DMS 273 treated with DMSO at 0.1 percent for 48 hours (cell line): Measurements from ENCODE around the gene TP53BP2.
"Not testable (repeated sequence)": the region's sequence is repeated elsewhere in the genome, so short reads cannot be mapped to it uniquely, and the experiment has no call there.

Experiments
- DNase-seq: peaks from one replicate; lab custom pipeline; 2025; lab: John Stamatoyannopoulos, UW

TP53BP2 gene

GRCh38 chr1:223828162-223828848, 17.4 kb downstream of the TP53BP2 start:
- no peak for DNase-seq

DNA sequence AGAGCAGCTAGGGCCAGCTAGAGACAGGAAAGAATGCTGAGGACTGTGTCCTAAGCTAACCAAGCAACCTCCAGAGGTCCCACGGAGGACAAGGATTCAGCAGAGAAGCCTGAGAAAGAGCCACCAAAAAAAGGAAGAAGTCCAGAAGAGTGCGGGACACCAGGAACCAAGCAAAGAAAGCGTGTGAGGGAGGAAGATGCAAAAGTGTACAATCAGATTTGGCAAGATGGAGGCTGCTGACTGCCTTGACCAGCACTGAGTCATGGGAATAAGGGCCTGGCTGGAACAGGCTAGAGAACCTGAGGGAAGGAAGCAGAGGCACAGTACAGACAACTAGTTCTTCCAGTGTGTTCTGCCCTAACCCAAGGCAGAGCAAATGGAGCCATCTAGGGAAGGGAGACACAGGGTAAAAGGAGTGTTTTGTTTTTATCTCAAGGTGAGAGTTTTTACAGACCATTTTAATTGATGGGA, 18.5 kb downstream of the TP53BP2 start:
- no peak for DNase-seq

DNA sequence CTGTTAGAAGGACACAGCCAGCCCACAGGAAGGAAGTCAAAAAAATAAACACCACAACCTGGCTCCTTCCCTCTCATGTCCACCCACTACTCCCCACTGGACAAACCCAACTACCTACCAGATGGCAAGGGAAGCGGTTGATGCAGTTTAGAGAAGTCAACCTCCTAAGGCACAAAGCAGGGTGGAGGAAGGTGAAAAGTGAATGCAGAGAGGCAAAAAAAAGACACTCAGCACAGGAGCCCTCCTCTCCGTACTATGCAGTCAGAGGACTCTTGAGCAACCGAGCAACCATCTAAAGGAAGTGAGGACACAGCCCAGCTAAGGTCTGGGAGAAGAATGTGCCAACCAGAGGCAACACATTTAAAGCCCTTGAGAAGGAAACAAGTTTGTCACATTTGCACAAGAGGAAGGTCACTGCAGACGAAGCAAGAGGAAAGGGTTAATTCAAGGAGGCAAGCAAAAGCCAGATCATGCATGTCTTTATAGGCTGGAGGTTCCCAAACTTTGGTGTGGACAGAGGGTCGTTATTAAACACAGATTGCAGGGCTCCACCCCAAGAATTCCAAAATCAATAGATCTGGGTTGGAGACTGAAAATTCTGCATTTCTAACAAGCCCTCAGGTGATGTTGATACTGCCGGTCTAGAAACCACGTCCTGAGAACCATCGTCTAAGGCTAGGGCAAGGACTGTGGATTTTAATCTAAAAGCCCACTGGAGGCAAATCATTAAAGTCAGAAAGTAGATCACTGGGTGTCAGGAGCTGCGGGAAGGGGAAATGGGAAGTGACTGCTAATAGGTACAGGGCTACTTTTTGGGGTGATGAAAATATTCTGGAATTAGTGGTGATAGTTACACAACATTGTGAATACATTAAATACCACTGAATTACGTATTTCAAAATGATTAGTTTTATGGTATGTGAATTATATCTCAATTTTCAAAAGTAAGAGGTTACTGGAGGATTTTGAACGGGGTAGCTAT, 19.7 kb downstream of the TP53BP2 start:
- DNase-seq, result no peak

DNA sequence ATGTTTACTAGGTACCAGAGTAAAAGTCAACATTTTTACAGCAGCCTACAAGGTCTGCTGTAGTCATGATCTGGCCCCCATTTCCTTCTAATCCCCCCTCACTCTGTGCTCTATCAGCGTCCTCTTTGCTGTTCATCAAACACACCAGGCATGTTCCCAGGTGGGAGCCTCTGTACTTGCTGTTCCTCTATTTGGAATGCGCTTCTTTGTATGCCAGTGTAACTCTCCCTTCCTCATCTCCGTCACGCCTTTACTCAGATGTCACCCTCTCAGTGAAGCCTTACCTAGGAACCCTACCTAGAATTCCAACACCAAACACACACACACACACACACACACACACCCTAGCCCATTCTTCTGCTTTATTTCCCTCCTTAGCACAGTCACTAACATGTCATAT, 21.0 kb downstream of the TP53BP2 start:
- no peak for DNase-seq

DNA sequence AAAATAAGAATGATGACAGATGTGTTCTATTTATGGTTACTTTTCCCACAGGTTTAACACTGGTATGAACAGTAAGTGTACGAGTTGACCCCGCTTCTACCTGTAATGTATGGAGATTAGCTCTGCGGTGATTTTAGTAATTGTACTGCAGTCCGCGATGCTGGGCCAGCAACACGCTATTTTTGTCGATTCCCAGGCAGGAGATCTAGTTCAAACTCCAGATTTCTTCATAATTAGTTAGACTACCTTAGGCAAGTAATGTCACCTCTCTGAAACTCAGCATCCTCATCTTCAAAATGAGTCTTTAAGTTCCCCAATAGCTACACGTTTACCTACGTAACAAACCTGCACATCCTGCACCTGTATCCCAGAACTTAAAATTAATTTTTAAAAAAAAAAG, 21.5 kb downstream of the TP53BP2 start:
- no peak for DNase-seq

GRCh38 chr1:223820971-223821370, 24.8 kb downstream of the TP53BP2 start:
- DNase-seq, result no peak

DNA sequence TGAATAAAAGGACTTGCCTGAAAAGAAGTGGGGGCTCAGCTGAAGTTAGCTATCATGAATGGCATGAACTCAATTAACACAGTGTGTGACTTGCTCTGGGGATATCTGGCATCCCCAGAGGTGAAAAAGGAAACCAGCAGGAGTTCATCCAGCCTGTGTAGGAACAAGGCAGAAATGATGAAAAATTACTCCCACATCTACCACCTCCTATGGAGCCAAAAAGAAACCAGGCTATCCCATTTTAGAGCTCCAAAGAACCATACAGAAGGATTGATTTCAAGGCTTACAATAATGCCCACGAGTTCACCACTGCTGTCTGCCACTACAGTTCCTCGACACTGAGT, 25.3 kb downstream of the TP53BP2 start:
- no peak for DNase-seq

DNA sequence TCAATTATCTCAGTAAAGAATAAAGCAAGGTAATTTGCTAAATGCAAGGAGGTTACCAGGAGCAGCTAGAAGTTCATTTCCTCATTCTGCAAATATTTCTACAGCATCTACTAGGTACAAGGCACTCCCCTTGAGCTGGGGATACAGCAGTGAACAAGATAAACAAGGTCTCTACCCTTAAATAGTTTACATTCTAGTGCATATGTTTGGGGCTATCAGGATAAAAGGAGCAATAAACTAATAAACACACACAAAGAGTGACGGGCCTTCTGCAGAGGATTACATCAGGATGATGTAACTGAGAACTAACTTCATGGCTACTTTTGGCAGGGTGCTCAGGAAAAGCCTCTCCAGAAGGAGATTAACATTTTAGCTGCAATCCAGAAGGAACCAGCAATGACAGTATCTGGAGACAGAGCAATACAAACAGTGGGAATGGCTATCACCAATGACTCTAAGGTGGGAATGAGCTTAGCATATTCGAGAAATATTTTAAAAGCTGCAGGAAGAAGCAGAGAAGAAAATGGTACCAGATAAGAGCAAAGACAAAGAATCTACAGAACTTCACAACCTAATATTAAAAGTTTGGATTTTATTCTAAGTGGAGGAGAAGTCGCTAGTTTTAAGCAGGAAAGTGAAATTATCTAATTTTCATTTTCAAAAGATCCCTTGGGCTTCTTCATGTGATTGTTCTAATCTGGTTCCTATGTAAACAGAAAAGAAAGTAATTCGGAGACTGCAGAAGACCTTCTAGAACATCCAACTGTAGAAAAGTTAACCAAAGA, 25.8 kb downstream of the TP53BP2 start:
- no peak for DNase-seq

DNA sequence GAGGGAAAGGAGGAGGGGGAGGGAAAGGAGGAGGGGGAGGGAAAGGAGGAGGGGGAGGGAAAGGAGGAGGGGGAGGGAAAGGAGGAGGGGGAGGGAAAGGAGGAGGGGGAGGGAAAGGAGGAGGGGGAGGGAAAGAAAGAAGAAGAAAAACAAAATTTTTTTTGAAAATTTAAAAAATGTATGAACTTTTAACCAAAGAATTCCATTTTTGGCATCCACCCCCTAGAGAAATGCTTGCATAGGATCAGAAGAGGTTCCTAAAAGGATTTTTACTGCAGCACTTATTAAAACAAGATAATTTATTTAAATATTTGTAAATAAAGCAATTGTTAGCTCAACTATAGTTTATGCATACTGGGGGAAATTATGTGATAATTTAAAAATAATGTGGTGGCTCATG, 28.5 kb downstream of the TP53BP2 start:
- not testable (repeated sequence) for DNase-seq

GRCh38 chr1:223815865-223816264, 29.9 kb downstream of the TP53BP2 start:
- no peak for DNase-seq

DNA sequence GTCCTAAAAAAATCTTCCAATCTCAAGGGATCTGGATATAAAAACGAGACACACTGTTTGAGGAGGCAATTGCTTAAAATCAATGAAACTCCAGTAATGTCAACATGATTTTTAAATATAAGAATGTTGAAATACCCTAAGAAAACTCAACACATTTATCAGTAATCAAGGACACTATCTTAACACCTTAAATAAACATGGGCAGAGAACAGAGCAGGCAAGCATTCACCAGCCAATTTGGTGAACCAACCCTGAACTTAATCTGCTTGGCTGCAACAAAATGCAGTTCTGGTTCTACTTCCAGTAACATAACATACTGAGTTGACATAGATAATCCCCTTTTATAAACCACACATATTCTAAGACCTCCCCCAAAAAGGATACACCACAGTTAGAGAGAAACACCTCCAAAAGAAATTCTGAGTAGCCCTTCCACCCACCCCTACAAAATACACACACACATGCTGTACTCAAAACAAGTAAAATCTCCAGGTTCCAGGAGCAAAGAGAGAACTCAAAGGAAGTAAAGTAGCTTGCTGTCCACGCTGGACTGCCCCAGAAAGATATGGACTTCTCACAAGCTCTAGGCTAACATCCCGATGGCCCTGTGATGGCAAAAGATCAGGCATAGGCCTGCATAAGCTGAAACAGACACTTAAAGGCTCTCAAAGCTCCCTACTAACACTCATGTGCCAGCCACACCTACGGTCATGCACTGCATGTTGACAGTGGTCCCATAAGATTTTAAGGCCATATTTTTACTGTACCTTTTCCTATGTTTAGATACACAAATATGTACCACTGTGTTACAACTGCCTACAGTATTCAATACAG, 30.5 kb downstream of the TP53BP2 start:
- DNase-seq, result no peak

- DNase-seq, result no peak
These were observed 32.1 kb downstream of the TP53BP2 start for GRCh38 chr1:223813645-223814044.

DNA sequence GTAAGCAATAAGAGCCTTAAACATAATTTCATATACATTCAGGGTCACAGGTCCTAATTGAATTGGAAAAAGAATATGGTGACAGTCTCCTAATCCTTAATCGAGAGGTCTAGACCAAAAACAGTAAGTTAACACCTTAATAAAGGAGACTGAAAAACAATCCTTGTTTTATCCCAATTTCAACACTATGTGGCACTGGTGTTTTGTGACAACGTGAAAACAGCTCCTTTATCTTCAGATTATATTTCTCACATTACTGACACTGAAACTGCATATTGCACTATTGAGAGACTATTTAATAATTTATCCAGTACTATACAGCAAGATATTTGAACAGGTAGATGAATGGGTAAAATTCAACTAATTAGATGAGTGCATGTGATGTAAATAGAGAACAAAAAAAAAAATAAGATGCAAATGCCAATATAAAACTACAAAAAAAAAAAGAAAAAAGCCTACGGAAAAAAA, 34.1 kb downstream of the TP53BP2 start:
- DNase-seq, result no peak

GRCh38 chr1:223810586-223810985, 35.2 kb downstream of the TP53BP2 start:
- DNase-seq, result no peak

GRCh38 chr1:223809905-223810304, 35.8 kb downstream of the TP53BP2 start:
- DNase-seq, result not testable (repeated sequence)

DNA sequence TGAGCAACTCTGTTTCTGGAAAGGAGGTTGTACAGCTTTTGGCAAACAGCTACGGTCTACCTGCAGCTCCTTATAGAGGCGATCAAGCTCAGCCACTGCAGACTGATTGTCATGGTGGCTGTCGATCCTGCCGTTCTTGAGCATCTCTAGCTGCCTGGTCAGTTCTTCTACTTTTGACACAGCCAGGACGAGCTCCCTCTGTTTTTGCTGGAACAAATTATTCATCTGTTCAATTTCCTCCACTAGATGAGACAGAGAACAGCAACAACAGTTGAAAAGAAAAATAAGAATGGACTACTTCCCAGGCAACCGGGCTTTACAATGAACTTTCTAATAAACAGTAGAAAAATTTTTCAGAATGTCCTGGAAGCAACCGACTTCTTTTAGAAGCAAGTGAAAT, 42.5 kb downstream of the TP53BP2 start:
- DNase-seq, result no peak

DNA sequence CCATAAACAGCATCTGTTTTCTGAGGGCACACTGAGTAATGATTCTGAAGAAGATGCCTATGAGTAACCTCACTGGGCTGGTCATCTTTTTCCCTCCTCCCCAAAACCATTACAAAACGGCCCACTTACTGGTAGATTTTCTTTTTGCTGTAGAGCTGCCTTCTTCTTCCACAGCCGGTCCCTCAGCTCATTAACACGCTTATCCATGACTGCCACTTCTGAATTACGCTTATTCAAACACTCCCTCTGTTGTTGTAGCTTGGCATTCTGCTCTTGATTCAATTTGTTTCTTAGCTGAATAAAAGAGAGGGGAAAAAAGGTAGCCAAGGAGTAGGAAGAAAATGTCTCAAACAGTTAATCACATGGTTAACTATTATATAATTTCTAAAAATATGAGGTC, 43.1 kb downstream of the TP53BP2 start:
- DNase-seq, result no peak

- no peak for DNase-seq
These were observed 43.7 kb downstream of the TP53BP2 start for GRCh38 chr1:223802032-223802431.

DNA sequence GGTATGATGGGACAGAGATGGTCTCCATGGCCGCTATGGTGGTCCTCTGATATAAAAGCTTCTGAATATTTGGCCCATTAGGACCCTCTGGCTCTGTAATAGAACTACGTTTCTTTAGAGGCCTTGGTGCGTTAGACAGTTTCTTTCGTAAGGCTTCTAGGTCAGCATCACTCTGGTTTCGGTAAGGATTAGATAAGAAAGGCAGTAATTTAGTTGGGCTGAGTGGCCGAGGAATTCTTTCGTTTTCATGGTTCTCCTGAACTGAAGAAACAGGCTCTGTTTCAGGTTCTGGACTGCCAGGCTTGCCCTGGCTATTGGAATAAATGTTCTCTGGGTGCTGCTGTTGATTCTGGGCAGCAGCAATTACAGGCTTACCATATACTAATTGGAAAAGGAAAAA, 49.5 kb downstream of the TP53BP2 start:
- DNase-seq, result no peak

- DNase-seq, result no peak
These were observed 51.4 kb downstream of the TP53BP2 start for GRCh38 chr1:223794136-223794880.

DNA sequence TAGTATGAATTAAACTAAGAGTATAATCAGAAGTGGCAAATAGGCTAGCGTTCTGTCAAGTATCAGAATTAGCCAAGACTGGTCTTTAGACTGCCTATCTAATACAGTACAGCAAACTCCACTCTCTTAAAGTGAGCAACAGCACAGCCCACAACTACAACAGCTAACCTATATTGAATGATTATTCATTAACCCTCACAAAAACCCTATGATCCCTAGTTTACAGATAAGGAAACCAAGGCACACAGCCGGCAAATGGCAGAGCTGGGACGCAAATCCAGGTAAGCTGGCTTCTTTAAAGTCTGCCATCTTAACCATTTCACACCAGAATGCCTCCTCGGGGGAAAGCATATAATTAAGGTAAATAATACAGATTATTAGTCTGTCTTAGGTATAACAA, 52.0 kb downstream of the TP53BP2 start:
- DNase-seq, result no peak
